Keratinocyte (primary cell): Measurements from ENCODE around the gene ZNF2. TPM values are rescaled to one million over a fixed set of nuclear protein-coding genes. Genes with fewer than 3 reads are reported as not detected.

Experiments used
- DNase-seq: peaks from one replicate; pipeline ENCODE4 v3.0.0-alpha.2; 2011; ENCODE audit warnings: low read depth, missing footprints, low spot score
- FAIRE-seq: peaks from 2 replicates; lab custom pipeline; 2011; peaks lifted over from hg19 to GRCh38; lab: Jason Lieb, UNC
- H2AFZ ChIP-seq: 2 replicates; pipeline ENCODE4 v1.6.0; 2012; ENCODE audit warnings: low read length, control low read depth, inconsistent platforms; ENCODE audit not compliant: control insufficient read depth
- H3K27ac ChIP-seq: 2 replicates; pipeline ENCODE4 v1.5.1; 2011; ENCODE audit warnings: low read length; ENCODE audit not compliant: control insufficient read depth, insufficient read depth
- H3K27me3 ChIP-seq: 3 replicates; pipeline ENCODE4 v1.6.0; 2011; ENCODE audit warnings: low read length; ENCODE audit not compliant: control insufficient read depth, insufficient read depth; ENCODE audit errors: extremely low read depth
- H3K36me3 ChIP-seq, 2 experiments: 2 replicates in 1 of 2; 3 replicates in 1 of 2; pipeline ENCODE4 v1.5.1; 2011; ENCODE audit warnings: low read length in 2 of 2, mild to moderate bottlenecking in 1 of 2; ENCODE audit not compliant: control insufficient read depth in 2 of 2, insufficient read depth in 2 of 2; ENCODE audit errors: extremely low read depth in 1 of 2
- H3K4me1 ChIP-seq: 3 replicates; pipeline ENCODE4 v1.5.1; 2011; ENCODE audit warnings: low read length; ENCODE audit not compliant: control insufficient read depth, insufficient read depth; ENCODE audit errors: extremely low read depth
- H3K4me2 ChIP-seq: 3 replicates; pipeline ENCODE4 v1.6.0; 2011; ENCODE audit warnings: low read depth, low read length; ENCODE audit not compliant: control insufficient read depth, insufficient read depth; ENCODE audit errors: extremely low read depth
- H3K4me3 ChIP-seq, 3 experiments: fragments of 200-600 bp in 1 of 3; sonication (generic) in 1 of 3; 2 replicates in 2 of 3; 3 replicates in 1 of 3; pipeline ENCODE4 v1.5.1; 2011 to 2016; ENCODE audit warnings: low read length in 3 of 3, mild to moderate bottlenecking in 3 of 3, control low read depth in 2 of 3, inconsistent platforms in 1 of 3, low read depth in 1 of 3, mixed read lengths in 1 of 3, mixed run types in 1 of 3, moderate library complexity in 1 of 3; ENCODE audit not compliant: control insufficient read depth in 2 of 3, insufficient read depth in 2 of 3; ENCODE audit errors: extremely low read depth in 1 of 3
- H3K79me2 ChIP-seq: 2 replicates; pipeline ENCODE4 v1.6.0; 2012; ENCODE audit warnings: low read length; ENCODE audit not compliant: control insufficient read depth, insufficient read depth
- H3K9ac ChIP-seq: 3 replicates; pipeline ENCODE4 v1.6.0; 2011; ENCODE audit warnings: low read length; ENCODE audit not compliant: control insufficient read depth, insufficient read depth; ENCODE audit errors: extremely low read depth
- H3K9me1 ChIP-seq: 3 replicates; pipeline ENCODE4 v1.6.0; 2011; ENCODE audit warnings: low read length; ENCODE audit not compliant: control insufficient read depth, insufficient read depth; ENCODE audit errors: extremely low read depth
- H3K9me3 ChIP-seq: 2 replicates; pipeline ENCODE4 v1.5.1; 2012; ENCODE audit warnings: low read depth, low read length; ENCODE audit not compliant: control insufficient read depth
- H4K20me1 ChIP-seq: 3 replicates; pipeline ENCODE4 v1.6.0; 2011; ENCODE audit warnings: low read length; ENCODE audit not compliant: control insufficient read depth, insufficient read depth; ENCODE audit errors: extremely low read depth
- EZH2 ChIP-seq: IDR thresholded peaks from one replicate; pipeline ENCODE4 v1.6.1; 2012; ENCODE audit warnings: inconsistent platforms, mild to moderate bottlenecking, low read length, moderate library complexity
- dilution Hi-C: fragments of 300-500 bp; cut with MboI; formaldehyde crosslinking; loops from one replicate; pipeline ENCODE4 v1.7.0; 2020; ENCODE audit warnings: low sequenced_read_pairs; ENCODE audit not compliant: extremely low pct_ligation_motif_present
- polyA plus RNA-seq, 5 experiments: library from polyadenylated mRNA; depleted of rRNA in 3 of 5; stranded (reverse) in 3 of 5; stranded (forward) in 1 of 5; unstranded in 1 of 5; fragments of >200 nt; gene quantifications; 1 replicate in 1 of 5; 2 replicates in 3 of 5; 3 replicates in 1 of 5; pipeline versions ENCODE4 v1.2.1 to v1.2.3, GENCODE V29; 2011 to 2012; ENCODE audit warnings: missing spikeins in 2 of 5, low read depth in 1 of 5, low replicate concordance in 1 of 5
- TF ChIP-seq, protein P1 (sequence below), 3 experiments: IDR thresholded peaks in 1 of 3; conservative IDR thresholded peaks in 1 of 3; optimal IDR thresholded peaks in 1 of 3; 2 replicates in 2 of 3; 3 replicates in 1 of 3; pipeline versions ENCODE3 to v1.5.1; 2011; ENCODE audit warnings: low read length in 3 of 3, mild to moderate bottlenecking in 3 of 3, moderate library complexity in 2 of 3, control low read depth in 1 of 3, inconsistent platforms in 1 of 3; ENCODE audit not compliant: insufficient read depth in 2 of 3; ENCODE audit errors: extremely low read depth in 1 of 3

ZNF2 gene
- polyA plus RNA-seq, 1 donor (not counting 4 experiments of a cell fraction or from before 2014, with no cell fraction given): 3.1 TPM

DNA sequence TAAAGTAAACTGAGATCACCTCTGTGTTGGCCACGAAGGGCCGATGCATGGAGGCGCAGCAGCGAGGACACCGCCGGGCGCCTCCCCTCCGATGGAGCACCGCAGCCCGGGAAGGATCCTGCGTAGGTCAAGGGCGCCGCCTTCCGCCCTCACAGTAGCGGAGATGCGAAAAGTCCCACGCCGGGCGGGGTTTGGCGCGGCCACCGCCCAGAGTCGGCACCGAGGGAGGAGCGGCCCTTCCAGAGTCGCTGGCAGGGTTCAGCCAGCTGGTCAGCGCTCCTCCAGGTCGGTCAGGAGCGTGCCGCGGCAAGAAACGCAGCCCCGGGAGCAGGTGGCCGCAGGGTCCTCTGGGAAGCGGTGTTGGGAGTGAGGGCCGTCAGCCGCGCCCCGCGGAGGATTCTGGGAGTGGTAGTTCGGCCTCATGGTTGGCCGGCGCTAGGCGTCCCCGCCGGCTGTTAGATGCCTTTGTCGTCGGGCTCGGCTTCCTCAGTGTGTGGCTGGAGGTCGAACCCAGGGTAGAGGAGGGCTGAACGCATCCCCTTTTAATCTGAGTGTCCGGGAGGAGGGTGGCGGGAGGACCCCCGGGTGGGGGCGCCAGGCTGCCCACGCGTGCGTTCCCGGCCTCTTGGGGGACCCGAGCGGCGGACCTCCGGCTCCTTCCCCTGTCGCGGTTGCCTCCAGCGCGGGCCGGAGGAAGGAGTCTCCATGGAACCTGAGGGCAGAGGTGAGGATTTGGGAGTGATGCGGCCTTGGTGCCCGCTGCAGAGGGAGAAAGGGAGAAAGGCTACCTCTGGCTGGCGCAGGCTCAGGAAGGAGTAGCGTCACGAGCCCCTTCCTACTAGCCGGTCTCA lies 41.7 kb downstream of the ZNF2 start, which contains the start of gene ZNF892:
TSS of gene ZNF892 (plus strand) at position 411 of the 851 bp plus-strand sequence. CDS start at position 706, 295 bp downstream.
- H4K20me1 ChIP-seq: no peaks in the 10 kb centered on the region
- H3K4me1 ChIP-seq: peaks cover 9% of the 10 kb centered on the region
- peaks cover 0 to 5% of the 10 kb centered on the region in 2 experiments for H3K36me3 ChIP-seq
- no peaks in the 10 kb centered on the region for H3K9me1 ChIP-seq
- no peak for FAIRE-seq
- dilution Hi-C loops: no loop called here
- no peaks in the 10 kb centered on the region for H3K79me2 ChIP-seq
- H3K4me3 ChIP-seq: peak within 1 kb of the TSS; percentile 65 to 81 (median 77)
- DNase-seq: peak; percentile 54
- H3K27ac ChIP-seq: peak within 1 kb of the TSS; percentile 75
- peaks cover 23% of the 10 kb centered on the region for H3K9me3 ChIP-seq
- peak within 1 kb of the TSS; percentile 85 for H3K4me2 ChIP-seq
- TF ChIP-seq, protein P1, sequence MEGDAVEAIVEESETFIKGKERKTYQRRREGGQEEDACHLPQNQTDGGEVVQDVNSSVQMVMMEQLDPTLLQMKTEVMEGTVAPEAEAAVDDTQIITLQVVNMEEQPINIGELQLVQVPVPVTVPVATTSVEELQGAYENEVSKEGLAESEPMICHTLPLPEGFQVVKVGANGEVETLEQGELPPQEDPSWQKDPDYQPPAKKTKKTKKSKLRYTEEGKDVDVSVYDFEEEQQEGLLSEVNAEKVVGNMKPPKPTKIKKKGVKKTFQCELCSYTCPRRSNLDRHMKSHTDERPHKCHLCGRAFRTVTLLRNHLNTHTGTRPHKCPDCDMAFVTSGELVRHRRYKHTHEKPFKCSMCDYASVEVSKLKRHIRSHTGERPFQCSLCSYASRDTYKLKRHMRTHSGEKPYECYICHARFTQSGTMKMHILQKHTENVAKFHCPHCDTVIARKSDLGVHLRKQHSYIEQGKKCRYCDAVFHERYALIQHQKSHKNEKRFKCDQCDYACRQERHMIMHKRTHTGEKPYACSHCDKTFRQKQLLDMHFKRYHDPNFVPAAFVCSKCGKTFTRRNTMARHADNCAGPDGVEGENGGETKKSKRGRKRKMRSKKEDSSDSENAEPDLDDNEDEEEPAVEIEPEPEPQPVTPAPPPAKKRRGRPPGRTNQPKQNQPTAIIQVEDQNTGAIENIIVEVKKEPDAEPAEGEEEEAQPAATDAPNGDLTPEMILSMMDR (optimal IDR thresholded peaks at IDR 0.05 in 1 of 3, IDR thresholded peaks at IDR 0.05 in 1 of 3, conservative IDR thresholded peaks at IDR 0.05 in 1 of 3; ENCODE audit: extremely low read depth in 1 of 3, insufficient read depth in 2 of 3, low read length in 3 of 3): peak; percentile 30 to 73 (median 39)
- no peak for TF ChIP-seq EZH2
- peak within 1 kb of the TSS; percentile 92 for H2AFZ ChIP-seq
- no peaks in the 10 kb centered on the region for H3K27me3 ChIP-seq
- H3K9ac ChIP-seq: peak within 1 kb of the TSS; percentile 75

DNA sequence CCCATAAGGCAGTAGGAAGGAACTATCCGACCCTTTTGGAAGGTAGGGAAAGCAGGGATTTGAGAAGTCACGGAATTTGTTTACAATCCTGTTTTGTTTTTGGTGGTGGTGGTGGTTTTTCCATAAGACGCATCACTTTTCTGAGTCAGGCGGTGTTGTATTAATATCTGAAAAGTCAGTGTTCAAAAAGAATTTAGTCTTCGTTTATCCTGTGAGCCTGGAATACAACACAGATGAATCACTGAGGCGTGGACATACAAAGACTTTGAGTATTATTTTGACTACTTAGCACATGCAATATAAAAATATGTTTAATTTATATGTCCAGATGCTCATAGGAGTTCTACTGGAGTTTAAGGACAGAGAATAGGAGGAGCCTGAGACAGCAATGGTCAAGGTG lies 42.5 kb downstream of the ZNF2 start:
- H3K79me2 ChIP-seq: no peaks in the 10 kb centered on the region
- TF ChIP-seq, protein P1 (optimal IDR thresholded peaks at IDR 0.05 in 1 of 3, IDR thresholded peaks at IDR 0.05 in 1 of 3, conservative IDR thresholded peaks at IDR 0.05 in 1 of 3; ENCODE audit: extremely low read depth in 1 of 3, insufficient read depth in 2 of 3, low read length in 3 of 3): no peak
- no peak for TF ChIP-seq EZH2
- H2AFZ ChIP-seq: peak overlapping the region; percentile 92
- peak overlapping the region; percentile 75 for H3K9ac ChIP-seq
- peak overlapping the region; percentile 65 to 81 (median 77) for H3K4me3 ChIP-seq
- H3K4me1 ChIP-seq: peaks cover 9% of the 10 kb centered on the region
- no peak for FAIRE-seq
- peaks cover 0 to 7% of the 10 kb centered on the region in 2 experiments for H3K36me3 ChIP-seq
- peaks cover 25% of the 10 kb centered on the region for H3K9me3 ChIP-seq
- H3K9me1 ChIP-seq: no peaks in the 10 kb centered on the region
- H3K4me2 ChIP-seq: peak overlapping the region; percentile 85
- H4K20me1 ChIP-seq: no peaks in the 10 kb centered on the region
- peak; percentile 21 for DNase-seq
- H3K27ac ChIP-seq: peak overlapping the region; percentile 75
- dilution Hi-C loops: no loop called here
- H3K27me3 ChIP-seq: no peaks in the 10 kb centered on the region
